ENCODE data around the gene GTF2H3.

DNA sequence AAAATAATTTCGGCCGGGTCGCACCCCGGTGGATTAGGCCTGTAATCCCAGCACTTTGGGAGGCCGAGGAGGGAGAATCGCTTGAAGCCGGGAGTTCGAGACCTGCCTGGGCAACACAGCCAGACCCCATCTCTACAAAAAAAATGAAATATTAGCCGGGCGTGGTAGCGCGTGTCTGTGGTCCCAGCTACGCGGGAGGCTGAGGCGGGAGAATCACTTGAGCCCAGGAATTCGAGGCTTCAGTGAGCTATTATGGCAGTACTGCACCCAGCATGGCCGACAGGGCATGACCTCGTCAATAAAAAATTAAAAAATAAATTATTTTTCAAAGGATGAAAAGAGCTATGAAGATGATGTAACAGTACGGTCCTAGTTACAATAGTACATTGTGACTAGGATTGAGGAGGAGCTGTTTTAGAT, 523 bp downstream of the GTF2H3 start:
- no peak for TF ChIP-seq SUZ12 (IDR thresholded peaks at IDR 0.05)
- 0 out of 2 replicates have a peak, but pooled peaks have one; percentile 45 for TF ChIP-seq L3MBTL2 (conservative IDR thresholded peaks at IDR 0.05)
- no peak for TF ChIP-seq SP1 (IDR thresholded peaks at IDR 0.05)
- TF ChIP-seq ELF4 (IDR thresholded peaks at IDR 0.05): no peak
- TF ChIP-seq FOXA1 (IDR thresholded peaks at IDR 0.05): no peak
- no peak for TF ChIP-seq BHLHE40 (IDR thresholded peaks at IDR 0.05; ENCODE audit: borderline replicate concordance)
- TF ChIP-seq TARDBP (IDR thresholded peaks at IDR 0.05): no peak
- TF ChIP-seq HDGF (IDR thresholded peaks at IDR 0.05; ENCODE audit: borderline replicate concordance): no peak
- TF ChIP-seq FOXM1 (IDR thresholded peaks at IDR 0.05; ENCODE audit: borderline replicate concordance): no peak
